SK-N-SH treated with all-trans-retinoic acid at 6 μM for 48 hours (cell line): Measurements from ENCODE around the gene KIRREL2.

Experiments
- ARNTL ChIP-seq: fragments of 450-650 bp; formaldehyde crosslinking; IDR thresholded peaks from 2 replicates; pipeline ENCODE4 v1.5.0; 2020; ENCODE audit warnings: low read depth, mild to moderate bottlenecking, moderate library complexity, borderline replicate concordance
- CSDC2 ChIP-seq: fragments of 250-450 bp; sonication (Bioruptor Pico); IDR thresholded peaks from 2 replicates; pipeline ENCODE4 v1.5.0; 2020; ENCODE audit warnings: mild to moderate bottlenecking, moderate library complexity
- ESRRG ChIP-seq: fragments of 250-450 bp; sonication (Bioruptor Pico); IDR thresholded peaks from 2 replicates; pipeline ENCODE4 v1.6.1; 2021; ENCODE audit warnings: mild to moderate bottlenecking
- OSR1 ChIP-seq: fragments of 250-450 bp; sonication (Bioruptor Pico); IDR thresholded peaks from 2 replicates; pipeline ENCODE4 v1.8.0; 2022; ENCODE audit warnings: moderate library complexity, mild to moderate bottlenecking, inconsistent platforms
- PATZ1 ChIP-seq: fragments of 250-450 bp; sonication (Bioruptor Pico); IDR thresholded peaks from 2 replicates; pipeline ENCODE4 v1.8.0; 2020; ENCODE audit warnings: mild to moderate bottlenecking, moderate library complexity, borderline replicate concordance
- POU6F1 ChIP-seq: fragments of 250-450 bp; sonication (Bioruptor Pico); IDR thresholded peaks from 2 replicates; pipeline ENCODE4 v1.8.0; 2021; ENCODE audit warnings: low read depth, mild to moderate bottlenecking, moderate library complexity, borderline replicate concordance
- RARB ChIP-seq: fragments of 250-450 bp; sonication (Bioruptor Pico); IDR thresholded peaks from 2 replicates; pipeline ENCODE4 v1.8.0; 2021; ENCODE audit warnings: mild to moderate bottlenecking, moderate library complexity
- TSHZ2 ChIP-seq: fragments of 250-450 bp; sonication (Bioruptor Pico); IDR thresholded peaks from 2 replicates; pipeline ENCODE4 v1.5.0; 2020; ENCODE audit warnings: mild to moderate bottlenecking, moderate library complexity
- ZNF70 ChIP-seq: fragments of 450-650 bp; formaldehyde crosslinking; IDR thresholded peaks from 2 replicates; pipeline ENCODE4 v1.5.0; 2020; ENCODE audit warnings: mild to moderate bottlenecking, moderate library complexity
- TF ChIP-seq, protein P1 (sequence below): fragments of 250-450 bp; sonication (Bioruptor Pico); IDR thresholded peaks from 2 replicates; pipeline ENCODE4 v1.5.1; 2020; ENCODE audit warnings: low read depth, mild to moderate bottlenecking, moderate library complexity
- TF ChIP-seq, protein P2 (sequence below): fragments of 250-450 bp; sonication (Bioruptor Pico); IDR thresholded peaks from 2 replicates; pipeline ENCODE4 v1.5.1; 2021; ENCODE audit warnings: mild to moderate bottlenecking, moderate library complexity

DNA sequence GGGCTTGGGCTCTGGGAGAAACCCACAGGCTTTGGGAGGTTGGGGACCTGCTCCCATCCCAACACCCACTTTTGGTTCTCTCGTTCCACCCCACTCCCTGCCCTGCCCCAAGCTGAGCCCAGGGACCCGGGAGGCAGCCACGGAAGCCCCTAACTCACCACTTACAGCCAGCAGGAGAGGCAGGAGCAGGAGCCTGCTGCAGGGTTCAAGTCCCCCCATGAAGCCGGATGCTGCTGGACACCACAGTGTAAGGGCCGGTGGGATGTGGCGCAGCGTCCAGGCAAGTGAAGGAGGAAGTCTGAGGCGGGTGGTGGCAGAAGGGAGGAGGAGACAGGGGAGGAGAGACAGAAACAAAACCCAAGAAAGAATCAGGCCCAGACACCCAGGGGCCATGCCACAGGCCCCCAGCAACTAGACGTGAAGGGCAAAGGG, 51.3 kb downstream of the KIRREL2 start, which contains the start of gene TYROBP:
- no peak for TF ChIP-seq OSR1 (CRISPR knock-in tag)
- TF ChIP-seq ZNF70 = no peak
- TF ChIP-seq, protein P1, sequence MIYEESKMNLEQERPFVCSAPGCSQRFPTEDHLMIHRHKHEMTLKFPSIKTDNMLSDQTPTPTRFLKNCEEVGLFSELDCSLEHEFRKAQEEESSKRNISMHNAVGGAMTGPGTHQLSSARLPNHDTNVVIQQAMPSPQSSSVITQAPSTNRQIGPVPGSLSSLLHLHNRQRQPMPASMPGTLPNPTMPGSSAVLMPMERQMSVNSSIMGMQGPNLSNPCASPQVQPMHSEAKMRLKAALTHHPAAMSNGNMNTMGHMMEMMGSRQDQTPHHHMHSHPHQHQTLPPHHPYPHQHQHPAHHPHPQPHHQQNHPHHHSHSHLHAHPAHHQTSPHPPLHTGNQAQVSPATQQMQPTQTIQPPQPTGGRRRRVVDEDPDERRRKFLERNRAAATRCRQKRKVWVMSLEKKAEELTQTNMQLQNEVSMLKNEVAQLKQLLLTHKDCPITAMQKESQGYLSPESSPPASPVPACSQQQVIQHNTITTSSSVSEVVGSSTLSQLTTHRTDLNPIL (CRISPR knock-in tag) = no peak
- TF ChIP-seq ESRRG = no peak
- no peak for TF ChIP-seq PATZ1 (CRISPR knock-in tag)
- TF ChIP-seq CSDC2 (CRISPR knock-in tag) = no peak
- no peak for TF ChIP-seq TSHZ2 (CRISPR knock-in tag)
- TF ChIP-seq, protein P2, sequence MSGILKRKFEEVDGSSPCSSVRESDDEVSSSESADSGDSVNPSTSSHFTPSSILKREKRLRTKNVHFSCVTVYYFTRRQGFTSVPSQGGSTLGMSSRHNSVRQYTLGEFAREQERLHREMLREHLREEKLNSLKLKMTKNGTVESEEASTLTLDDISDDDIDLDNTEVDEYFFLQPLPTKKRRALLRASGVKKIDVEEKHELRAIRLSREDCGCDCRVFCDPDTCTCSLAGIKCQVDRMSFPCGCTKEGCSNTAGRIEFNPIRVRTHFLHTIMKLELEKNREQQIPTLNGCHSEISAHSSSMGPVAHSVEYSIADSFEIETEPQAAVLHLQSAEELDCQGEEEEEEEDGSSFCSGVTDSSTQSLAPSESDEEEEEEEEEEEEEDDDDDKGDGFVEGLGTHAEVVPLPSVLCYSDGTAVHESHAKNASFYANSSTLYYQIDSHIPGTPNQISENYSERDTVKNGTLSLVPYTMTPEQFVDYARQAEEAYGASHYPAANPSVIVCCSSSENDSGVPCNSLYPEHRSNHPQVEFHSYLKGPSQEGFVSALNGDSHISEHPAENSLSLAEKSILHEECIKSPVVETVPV (CRISPR knock-in tag) = no peak
- no peak for TF ChIP-seq POU6F1 (CRISPR knock-in tag)
- TF ChIP-seq RARB (CRISPR knock-in tag) = no peak
- no peak for TF ChIP-seq ARNTL (CRISPR knock-in tag)
